HG03060 (cell line): ENCODE results near the gene VGLL4.
"Not testable (repeated sequence)": the region's sequence is repeated elsewhere in the genome, so short reads cannot be mapped to it uniquely, and the experiment has no call there.

Experiments
- ATAC-seq: cut with Tn5 transposase; IDR thresholded peaks from one replicate; pipeline ENCODE4 v1.9.1; 2021; ENCODE audit warnings: low read depth, moderate number of reproducible peaks; ENCODE audit not compliant: unreplicated experiment

Gene VGLL4

DNA sequence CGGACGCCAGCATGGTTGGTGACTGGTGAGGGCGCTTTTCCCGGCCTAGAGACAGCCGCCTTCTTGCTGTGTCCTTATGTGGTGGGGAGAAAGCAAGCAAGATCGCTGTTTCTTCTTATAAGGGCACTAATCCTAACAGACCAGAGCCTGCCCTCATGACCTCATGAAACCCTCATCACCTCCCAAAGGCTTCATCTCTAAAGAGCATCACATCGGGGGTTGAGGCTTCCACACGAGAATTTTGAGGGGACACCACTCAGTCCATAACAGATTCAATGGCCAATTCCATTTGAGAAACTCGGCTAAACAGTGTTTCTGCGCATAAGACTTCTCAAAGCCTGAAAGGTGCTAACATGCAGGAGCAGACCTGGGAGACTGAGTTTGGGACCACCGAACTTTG is 54.0 kb downstream of the VGLL4 start:
- ATAC-seq = no peak

GRCh38 chr3:11588755-11589154 is 55.0 kb downstream of the VGLL4 start:
- ATAC-seq = no peak

- no peak for ATAC-seq
These were observed 55.4 kb downstream of the VGLL4 start for GRCh38 chr3:11588338-11588737.

DNA sequence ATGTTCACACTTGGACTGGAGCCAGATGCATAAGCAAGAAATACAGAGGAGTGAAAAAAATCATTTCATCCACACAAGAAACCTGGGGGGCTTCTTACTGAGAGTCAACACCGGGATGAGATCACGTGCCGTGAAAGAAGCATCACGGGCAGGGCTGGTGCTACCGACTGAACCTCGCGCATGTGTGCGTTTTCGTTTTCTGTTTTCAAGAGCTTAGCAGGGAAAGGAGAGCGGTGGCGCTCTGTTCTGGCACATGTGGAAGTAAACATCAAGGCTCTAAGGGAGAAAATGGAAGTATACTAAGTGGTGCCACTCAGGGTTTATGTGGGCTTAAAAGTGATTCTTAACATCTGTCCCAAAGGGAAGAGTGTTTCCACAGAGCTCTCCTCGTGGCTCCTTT is 55.9 kb downstream of the VGLL4 start:
- ATAC-seq = no peak

DNA sequence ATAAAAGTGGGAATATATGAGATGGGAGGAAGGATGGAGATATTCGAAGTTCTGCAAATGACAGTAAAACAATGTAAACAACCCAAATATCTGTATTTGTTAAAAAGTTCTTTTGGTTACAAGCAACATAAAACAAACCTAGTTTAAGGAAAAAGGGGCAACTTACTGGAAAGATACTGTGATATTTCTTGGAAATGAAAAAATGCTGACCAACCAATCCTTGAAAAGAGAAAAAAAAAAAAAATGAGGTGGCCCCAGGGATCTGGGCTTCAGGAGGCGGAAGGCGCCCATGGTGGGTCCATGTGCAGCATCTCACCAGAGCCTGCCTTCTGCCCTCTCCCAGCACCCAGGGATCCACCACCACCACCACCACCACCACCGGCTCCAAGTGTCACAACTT is 59.1 kb downstream of the VGLL4 start:
- ATAC-seq = no peak

- ATAC-seq = no peak
These were observed 60.1 kb downstream of the VGLL4 start for GRCh38 chr3:11583638-11584046.

- no peak for ATAC-seq
These were observed 60.5 kb downstream of the VGLL4 start for GRCh38 chr3:11583235-11583634.

GRCh38 chr3:11582191-11582968 is 61.3 kb downstream of the VGLL4 start:
- no peak for ATAC-seq

- ATAC-seq = no peak
These were observed 62.2 kb downstream of the VGLL4 start for GRCh38 chr3:11581237-11582190.

DNA sequence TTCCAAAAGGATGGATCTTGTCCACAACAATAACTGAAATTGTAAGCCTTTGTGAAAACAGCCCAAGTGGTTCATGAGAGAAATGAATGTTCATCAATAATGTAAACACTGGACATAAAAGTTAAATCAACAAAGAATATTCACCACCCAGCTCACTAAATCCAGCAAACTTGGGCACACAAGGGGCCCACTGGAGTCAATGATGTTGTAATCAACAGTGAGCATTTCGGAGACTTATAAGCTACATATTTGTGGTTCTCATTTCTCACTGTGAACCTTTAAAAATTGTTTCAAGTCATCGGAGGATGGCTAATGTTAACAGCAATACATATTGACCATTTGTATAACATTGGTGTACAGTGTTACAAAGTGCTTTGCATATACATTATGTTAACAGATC is 63.1 kb downstream of the VGLL4 start:
- no peak for ATAC-seq

GRCh38 chr3:11578169-11578568 is 65.5 kb downstream of the VGLL4 start:
- ATAC-seq = no peak

DNA sequence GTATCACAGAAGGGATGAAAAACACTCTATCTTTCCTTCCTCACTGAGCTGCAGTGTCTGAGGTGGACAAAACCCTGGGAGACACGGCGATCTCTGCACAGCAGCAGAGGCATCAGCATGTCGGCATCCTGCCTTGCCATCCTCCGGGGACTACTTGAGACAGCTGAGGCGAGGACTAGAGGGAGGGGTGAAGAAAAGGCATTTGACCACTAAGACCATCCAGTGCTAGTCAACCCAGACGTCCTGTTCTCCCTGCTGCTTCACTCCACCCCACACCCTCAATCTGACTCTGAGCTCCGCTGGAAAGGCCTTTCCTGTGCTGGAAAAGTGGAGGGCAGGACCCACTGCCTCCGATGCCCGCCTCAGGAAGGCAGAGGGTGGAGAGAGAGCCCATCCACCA is 67.3 kb downstream of the VGLL4 start:
- no peak for ATAC-seq

- no peak for ATAC-seq
These were observed 68.0 kb downstream of the VGLL4 start for GRCh38 chr3:11575677-11576076.

- ATAC-seq = no peak
These were observed 68.6 kb downstream of the VGLL4 start for GRCh38 chr3:11574981-11575669.

DNA sequence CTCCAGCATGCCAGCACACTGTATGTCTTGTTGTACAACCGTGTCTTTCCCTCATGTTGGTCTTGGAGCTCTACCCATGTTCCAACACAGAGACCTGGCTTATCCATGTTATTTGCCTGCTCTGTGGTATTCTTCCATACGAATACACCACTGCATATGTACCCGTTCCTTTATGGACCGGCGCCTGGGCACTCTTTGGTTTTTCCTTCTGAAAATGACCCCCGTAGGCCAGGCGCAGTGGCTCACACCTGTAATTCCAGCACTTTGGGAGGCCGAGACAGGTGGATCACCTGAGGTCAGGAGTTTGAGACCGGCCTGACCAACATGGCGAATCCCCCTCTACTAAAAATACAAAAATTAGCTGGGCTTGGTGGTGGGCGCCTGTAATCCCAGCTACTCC is 71.1 kb downstream of the VGLL4 start:
- not testable (repeated sequence) for ATAC-seq

GRCh38 chr3:11570789-11571495 is 72.8 kb downstream of the VGLL4 start:
- no peak for ATAC-seq

DNA sequence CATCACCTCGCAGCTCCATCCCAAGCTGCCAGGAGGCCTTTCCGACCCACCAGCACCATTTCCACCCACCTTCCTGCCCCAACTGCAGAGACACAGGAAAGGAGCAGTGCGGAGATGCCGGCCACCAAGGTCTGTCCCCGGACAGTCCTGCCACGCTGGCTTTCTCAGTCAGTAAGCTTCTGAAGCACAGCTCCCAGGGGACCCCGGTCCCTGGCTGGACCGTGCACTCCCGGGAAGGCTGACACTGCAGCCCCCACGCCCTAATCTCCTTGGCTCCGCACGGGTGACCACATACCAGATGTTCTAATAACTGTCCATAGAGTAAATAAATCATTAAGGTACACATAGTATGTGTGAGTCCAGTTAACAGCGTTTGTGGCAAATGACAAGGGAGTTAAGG is 73.5 kb downstream of the VGLL4 start:
- ATAC-seq = no peak

DNA sequence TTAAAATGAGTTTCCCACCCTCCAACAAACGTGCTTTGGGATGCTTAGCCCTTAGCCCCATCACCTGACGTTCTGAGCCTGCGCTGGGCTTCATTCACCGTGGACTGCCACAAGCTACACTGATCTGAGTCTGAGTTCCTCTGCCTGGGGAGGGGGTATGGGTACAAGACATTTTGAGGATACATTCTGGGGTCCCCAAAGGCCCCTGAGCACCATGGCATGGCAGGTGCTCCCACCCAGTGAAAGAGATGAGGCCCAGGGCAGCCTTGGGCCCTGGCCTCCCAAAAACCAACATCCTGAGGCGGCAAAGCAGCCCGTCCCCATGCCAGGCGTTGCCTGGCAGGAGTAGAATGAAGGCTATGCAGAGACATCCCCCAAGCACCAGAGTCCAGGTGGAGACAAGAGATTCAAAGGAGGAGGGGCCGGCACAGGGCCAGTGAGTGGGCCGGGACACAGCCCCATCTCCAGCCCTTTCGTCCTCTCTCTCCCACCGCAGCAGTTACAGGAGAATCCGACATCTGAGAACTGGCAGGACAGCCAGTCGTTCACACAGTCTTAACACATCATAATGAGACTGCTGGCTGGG is 74.5 kb downstream of the VGLL4 start:
- no peak for ATAC-seq

DNA sequence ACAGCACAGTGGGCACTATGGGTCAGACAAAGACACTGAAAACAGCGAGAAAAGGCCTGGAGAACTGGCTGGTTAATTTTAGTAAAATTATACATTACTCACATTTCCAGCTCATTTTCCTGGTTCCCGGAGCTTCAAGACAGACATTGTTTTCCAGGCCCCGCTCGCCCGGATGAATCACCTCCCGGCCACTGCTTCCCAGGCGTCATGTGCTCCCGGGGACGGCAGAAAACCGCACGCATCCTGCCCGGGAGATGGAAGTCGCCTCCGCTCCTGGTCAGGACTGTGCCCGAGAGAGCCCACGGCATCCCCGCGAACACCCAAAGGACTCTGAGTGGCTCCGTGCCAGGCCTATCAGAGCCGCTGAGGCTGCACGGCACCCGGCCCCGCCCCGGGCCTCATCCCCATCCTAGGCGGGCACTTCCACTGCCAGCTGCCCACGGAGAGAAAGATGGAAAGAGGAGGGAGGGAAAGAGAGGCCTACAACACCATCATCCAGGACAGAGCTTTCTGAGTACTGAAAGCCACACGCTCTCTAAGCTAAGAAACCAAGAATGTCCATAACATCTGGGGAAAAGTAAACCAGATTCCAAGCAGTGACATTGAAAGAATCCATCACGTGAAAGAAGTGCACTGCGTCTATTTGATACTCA is 75.1 kb downstream of the VGLL4 start:
- no peak for ATAC-seq
